ENCODE data around the gene ARHGEF1. TPM values are rescaled to one million over a fixed set of nuclear protein-coding genes. Genes with fewer than 3 reads are reported as not detected.
"Not testable (repeated sequence)": the region's sequence is repeated elsewhere in the genome, so short reads cannot be mapped to it uniquely, and the experiment has no call there.

Gene ARHGEF1
- total RNA-seq, 2 donors from 2014 or later: 929 to 961 TPM

GRCh38 chr19:41909706-41910105 lies 26.7 kb downstream of the ARHGEF1 start:
- ATAC-seq (no peak), DNase-seq (no peak)
- H3K9me3 ChIP-seq (ENCODE audit: control insufficient read depth, low read length, poor library complexity, severe bottlenecking): no peaks in the 10 kb centered on the region
- peaks cover 45% of the 10 kb centered on the region for H3K4me1 Mint-ChIP-seq
- no peak overlapping the region for H3K4me3 Mint-ChIP-seq
- H3K36me3 Mint-ChIP-seq (ENCODE audit: low read depth): peaks cover 10% of the 10 kb centered on the region
- H3K27me3 Mint-ChIP-seq: peaks cover 15% of the 10 kb centered on the region
- peak overlapping the region; percentile 29 for H3K27ac Mint-ChIP-seq

GRCh38 chr19:41910240-41910991 lies 27.4 kb downstream of the ARHGEF1 start:
- H3K36me3 Mint-ChIP-seq (ENCODE audit: low read depth): peaks cover 10% of the 10 kb centered on the region
- ATAC-seq (peak; percentile 14), DNase-seq (no peak)
- no peaks in the 10 kb centered on the region for H3K9me3 ChIP-seq (ENCODE audit: control insufficient read depth, low read length, poor library complexity, severe bottlenecking)
- H3K4me3 Mint-ChIP-seq: peak overlapping the region; percentile 53
- peak overlapping the region; percentile 79 for H3K27ac Mint-ChIP-seq
- peaks cover 15% of the 10 kb centered on the region for H3K27me3 Mint-ChIP-seq
- H3K4me1 Mint-ChIP-seq: peaks cover 44% of the 10 kb centered on the region

- H3K27ac Mint-ChIP-seq: peak overlapping the region; percentile 79
- H3K9me3 ChIP-seq (ENCODE audit: control insufficient read depth, low read length, poor library complexity, severe bottlenecking): no peaks in the 10 kb centered on the region
- peaks cover 5% of the 10 kb centered on the region for H3K36me3 Mint-ChIP-seq (ENCODE audit: low read depth)
- DNase-seq (no peak), ATAC-seq (peak; percentile 15)
- H3K4me3 Mint-ChIP-seq: peak overlapping the region; percentile 55
- H3K4me1 Mint-ChIP-seq: peaks cover 38% of the 10 kb centered on the region
- H3K27me3 Mint-ChIP-seq: peaks cover 15% of the 10 kb centered on the region
Measured at GRCh38 chr19:41910992-41911888, 28.3 kb downstream of the ARHGEF1 start.

- peak overlapping the region; percentile 55 for H3K4me3 Mint-ChIP-seq
- peaks cover 5% of the 10 kb centered on the region for H3K36me3 Mint-ChIP-seq (ENCODE audit: low read depth)
- no peak for ATAC-seq
- H3K9me3 ChIP-seq (ENCODE audit: control insufficient read depth, low read length, poor library complexity, severe bottlenecking): no peaks in the 10 kb centered on the region
- peak overlapping the region; percentile 79 for H3K27ac Mint-ChIP-seq
- peaks cover 15% of the 10 kb centered on the region for H3K27me3 Mint-ChIP-seq
- peaks cover 34% of the 10 kb centered on the region for H3K4me1 Mint-ChIP-seq
- no peak for DNase-seq
Measured at GRCh38 chr19:41911889-41912731, 29.1 kb downstream of the ARHGEF1 start.

- no peak overlapping the region for H3K27ac Mint-ChIP-seq
- H3K36me3 Mint-ChIP-seq (ENCODE audit: low read depth): peaks cover 5% of the 10 kb centered on the region
- ATAC-seq (peak; percentile 35), DNase-seq (no peak)
- no peak overlapping the region for H3K4me3 Mint-ChIP-seq
- H3K27me3 Mint-ChIP-seq: peaks cover 15% of the 10 kb centered on the region
- H3K9me3 ChIP-seq (ENCODE audit: control insufficient read depth, low read length, poor library complexity, severe bottlenecking): no peaks in the 10 kb centered on the region
- peaks cover 34% of the 10 kb centered on the region for H3K4me1 Mint-ChIP-seq
Measured at GRCh38 chr19:41912899-41913537, 30.0 kb downstream of the ARHGEF1 start.

GRCh38 chr19:41913538-41914423 lies 30.8 kb downstream of the ARHGEF1 start:
- no peaks in the 10 kb centered on the region for H3K9me3 ChIP-seq (ENCODE audit: control insufficient read depth, low read length, poor library complexity, severe bottlenecking)
- peaks cover 34% of the 10 kb centered on the region for H3K4me1 Mint-ChIP-seq
- peaks cover 15% of the 10 kb centered on the region for H3K27me3 Mint-ChIP-seq
- H3K36me3 Mint-ChIP-seq (ENCODE audit: low read depth): peaks cover 5% of the 10 kb centered on the region
- H3K4me3 Mint-ChIP-seq: no peak overlapping the region
- DNase-seq (no peak), ATAC-seq (peak; percentile 10)
- H3K27ac Mint-ChIP-seq: peak overlapping the region; percentile 43

- H3K36me3 Mint-ChIP-seq (ENCODE audit: low read depth); ATAC-seq; H3K9me3 ChIP-seq (ENCODE audit: control insufficient read depth, low read length, poor library complexity, severe bottlenecking); H3K4me3 Mint-ChIP-seq; DNase-seq: not testable (repeated sequence)
- Mint-ChIP-seq H3K4me1 (peaks cover 30% of the 10 kb centered on the region), H3K27me3 (peaks cover 15% of the 10 kb centered on the region), H3K27ac (peak overlapping the region; percentile 43)
Measured at GRCh38 chr19:41914424-41914834, 31.4 kb downstream of the ARHGEF1 start.

- peaks cover 15% of the 10 kb centered on the region for H3K27me3 Mint-ChIP-seq
- H3K27ac Mint-ChIP-seq: no peak overlapping the region
- ATAC-seq: no peak
- H3K9me3 ChIP-seq (ENCODE audit: control insufficient read depth, low read length, poor library complexity, severe bottlenecking): no peaks in the 10 kb centered on the region
- H3K36me3 Mint-ChIP-seq (ENCODE audit: low read depth): peaks cover 3% of the 10 kb centered on the region
- peaks cover 29% of the 10 kb centered on the region for H3K4me1 Mint-ChIP-seq
- H3K4me3 Mint-ChIP-seq: no peak overlapping the region
- no peak for DNase-seq
Measured at GRCh38 chr19:41915021-41915775, 32.2 kb downstream of the ARHGEF1 start.

- no peak overlapping the region for H3K4me3 Mint-ChIP-seq
- peaks cover 15% of the 10 kb centered on the region for H3K27me3 Mint-ChIP-seq
- peak; percentile 20 for ATAC-seq
- peaks cover 22% of the 10 kb centered on the region for H3K4me1 Mint-ChIP-seq
- DNase-seq: no peak
- H3K36me3 Mint-ChIP-seq (ENCODE audit: low read depth): peaks cover 3% of the 10 kb centered on the region
- no peaks in the 10 kb centered on the region for H3K9me3 ChIP-seq (ENCODE audit: control insufficient read depth, low read length, poor library complexity, severe bottlenecking)
- H3K27ac Mint-ChIP-seq: no peak overlapping the region
Measured at GRCh38 chr19:41915776-41916414, 32.9 kb downstream of the ARHGEF1 start.

- DNase-seq (no peak), ATAC-seq (no peak)
- H3K27me3 Mint-ChIP-seq: peaks cover 11% of the 10 kb centered on the region
- peaks cover 11% of the 10 kb centered on the region for H3K36me3 Mint-ChIP-seq (ENCODE audit: low read depth)
- no peaks in the 10 kb centered on the region for H3K9me3 ChIP-seq (ENCODE audit: control insufficient read depth, low read length, poor library complexity, severe bottlenecking)
- no peak overlapping the region for H3K4me3 Mint-ChIP-seq
- no peak overlapping the region for H3K27ac Mint-ChIP-seq
- H3K4me1 Mint-ChIP-seq: peaks cover 21% of the 10 kb centered on the region
Measured at GRCh38 chr19:41917676-41918075, 34.7 kb downstream of the ARHGEF1 start.

- no peaks in the 10 kb centered on the region for H3K9me3 ChIP-seq (ENCODE audit: control insufficient read depth, low read length, poor library complexity, severe bottlenecking)
- H3K4me1 Mint-ChIP-seq: peaks cover 23% of the 10 kb centered on the region
- peaks cover 12% of the 10 kb centered on the region for H3K36me3 Mint-ChIP-seq (ENCODE audit: low read depth)
- no peak overlapping the region for H3K4me3 Mint-ChIP-seq
- no peak overlapping the region for H3K27ac Mint-ChIP-seq
- DNase-seq: no peak
- H3K27me3 Mint-ChIP-seq: peaks cover 15% of the 10 kb centered on the region
- ATAC-seq: no peak
Measured at GRCh38 chr19:41918095-41918494, 35.1 kb downstream of the ARHGEF1 start.

Measured in T-helper 17 cell (primary cell).